Colonic mucosa (tissue), 4 donors: Measurements from ENCODE around the gene COL23A1. TPM values are rescaled to one million over a fixed set of nuclear protein-coding genes. Genes with fewer than 3 reads are reported as not detected.

ENCODE experiments used
- DNase-seq: peaks from one replicate; pipeline ENCODE4 v3.0.0-alpha.2; 2020
- H3K27ac ChIP-seq: fragments of 200-600 bp; one replicate; pipeline ENCODE4 v1.8.0; 2021
- H3K27me3 ChIP-seq: fragments of 200-600 bp; one replicate; pipeline ENCODE4 v1.8.0; 2021
- H3K36me3 ChIP-seq: fragments of 200-600 bp; one replicate; pipeline ENCODE4 v1.8.0; 2021
- H3K4me1 ChIP-seq: fragments of 200-600 bp; one replicate; pipeline ENCODE4 v1.8.0; 2021; ENCODE audit warnings: mild to moderate bottlenecking
- H3K4me3 ChIP-seq: fragments of 200-600 bp; one replicate; pipeline ENCODE4 v1.8.0; 2021
- H3K9ac ChIP-seq, 2 donors: one replicate each; pipeline ENCODE4 v1.7.0; 2013; ENCODE audit warnings: control low read depth in 2 of 2, low read depth in 2 of 2, low read length in 2 of 2
- H3K9me3 ChIP-seq: fragments of 200-600 bp; one replicate; pipeline ENCODE4 v1.8.0; 2021
- CTCF ChIP-seq: fragments of 200-600 bp; IDR thresholded peaks from one replicate; pipeline ENCODE4 v1.8.0; 2022; ENCODE audit warnings: antibody characterized with exemption, mild to moderate bottlenecking
- intact Hi-C: fragments of 100-400 bp; cut with DNase I; formaldehyde crosslinking; loops from one replicate; pipeline ENCODE4 v1.14.1; 2022
- total RNA-seq, 2 donors: library from RNA; stranded (reverse); fragmentation: NEBNext Ultra II Directional in 1 of 2; extraction: Animal tissue kit (Norgen Biotek cat#: 25700) in 1 of 2; gene quantifications; one replicate each; pipeline ENCODE4 v1.2.1, GENCODE V29; 2021
- donor health status: healthy.
- donor health status: DM: no; HTN: no; CAD: no.
- donor health status: DM: no; HTN: no; CAD: no.

COL23A1 gene
- total RNA-seq, 2 donors from 2014 or later, result 0.37 to 0.49 TPM

- no peaks in the 10 kb centered on the region for H3K4me1 ChIP-seq
- no peak overlapping the region for H3K9ac ChIP-seq
- no peaks in the 10 kb centered on the region for H3K27me3 ChIP-seq
- no peak overlapping the region for H3K27ac ChIP-seq
- H3K4me3 ChIP-seq, result no peak overlapping the region
- no peak for TF ChIP-seq CTCF
- H3K36me3 ChIP-seq, result no peaks in the 10 kb centered on the region
- DNase-seq, result no peak
- intact Hi-C loops, result no loop called here
- H3K9me3 ChIP-seq, result no peaks in the 10 kb centered on the region
Measured at GRCh38 chr5:178418031-178418430, 172.2 kb downstream of the COL23A1 start.

GRCh38 chr5:178417391-178417811 is 172.8 kb downstream of the COL23A1 start:
- Histone ChIP-seq H3K27ac (no peak overlapping the region), H3K27me3 (no peaks in the 10 kb centered on the region), H3K9ac (no peak overlapping the region), H3K36me3 (no peaks in the 10 kb centered on the region), H3K4me3 (no peak overlapping the region), H3K9me3 (no peaks in the 10 kb centered on the region), H3K4me1 (no peaks in the 10 kb centered on the region)
- intact Hi-C loops, result no loop called here
- no peak for TF ChIP-seq CTCF
- no peak for DNase-seq

GRCh38 chr5:178416919-178417318 is 173.3 kb downstream of the COL23A1 start:
- H3K4me3 ChIP-seq, result no peak overlapping the region
- no peak overlapping the region for H3K27ac ChIP-seq
- intact Hi-C loops, result no loop called here
- DNase-seq, result no peak
- H3K4me1 ChIP-seq, result no peaks in the 10 kb centered on the region
- H3K9me3 ChIP-seq, result no peaks in the 10 kb centered on the region
- H3K27me3 ChIP-seq, result no peaks in the 10 kb centered on the region
- no peaks in the 10 kb centered on the region for H3K36me3 ChIP-seq
- no peak for TF ChIP-seq CTCF
- no peak overlapping the region for H3K9ac ChIP-seq

- no peak overlapping the region for H3K27ac ChIP-seq
- no peak for DNase-seq
- TF ChIP-seq CTCF, result no peak
- H3K27me3 ChIP-seq, result no peaks in the 10 kb centered on the region
- H3K4me3 ChIP-seq, result no peak overlapping the region
- intact Hi-C loops, result no loop called here
- H3K9me3 ChIP-seq, result no peaks in the 10 kb centered on the region
- H3K4me1 ChIP-seq, result no peaks in the 10 kb centered on the region
- no peak overlapping the region for H3K9ac ChIP-seq
- H3K36me3 ChIP-seq, result no peaks in the 10 kb centered on the region
Measured at GRCh38 chr5:178416206-178416882, 173.8 kb downstream of the COL23A1 start.

DNA sequence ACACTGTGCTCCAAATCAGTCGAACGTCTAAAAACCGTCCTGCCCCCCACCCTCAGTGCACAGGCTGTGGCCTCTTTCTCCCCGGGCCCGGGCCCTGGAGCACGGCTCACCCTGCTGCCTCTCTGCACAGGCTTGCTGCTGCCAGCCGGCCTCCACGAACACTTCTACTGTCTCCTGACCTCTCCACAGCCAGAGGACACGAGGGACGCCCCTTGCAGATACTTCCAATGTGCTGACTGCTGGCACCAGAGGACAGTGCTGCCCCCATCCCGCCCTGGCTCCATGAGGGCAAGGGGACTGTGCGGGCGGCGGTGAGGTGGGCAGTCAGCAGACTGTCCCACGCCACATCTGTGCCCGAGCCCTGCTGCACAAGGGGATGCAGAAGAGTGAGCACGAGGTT is 174.8 kb downstream of the COL23A1 start:
- H3K27ac ChIP-seq, result no peak overlapping the region
- TF ChIP-seq CTCF, result no peak
- no peaks in the 10 kb centered on the region for H3K9me3 ChIP-seq
- no peaks in the 10 kb centered on the region for H3K36me3 ChIP-seq
- no peak overlapping the region for H3K4me3 ChIP-seq
- intact Hi-C loops, result no loop called here
- H3K27me3 ChIP-seq, result no peaks in the 10 kb centered on the region
- H3K4me1 ChIP-seq, result no peaks in the 10 kb centered on the region
- H3K9ac ChIP-seq, result no peak overlapping the region
- DNase-seq, result no peak
